K562 treated with DMSO at 1 percent for 4 hours (cell line): Measurements from ENCODE around the gene NFATC2. TPM values are rescaled to one million over a fixed set of nuclear protein-coding genes. Genes with fewer than 3 reads are reported as not detected.

Source experiments
- total RNA-seq: library from RNA; unstranded; fragments of 300-600 nt; gene quantifications from 2 replicates; pipeline ENCODE4 v1.2.3, GENCODE V29; 2022; ENCODE audit not compliant: insufficient read depth

The NFATC2 gene
- total RNA-seq = 4.6 and 5.6 TPM in 2 replicates

GRCh38 chr20:51542571-51543421 is at the start of gene NFATC2:
NFATC2 (minus strand) TSS chr20:51542719; CDS start chr20:51542499, 220 bp downstream.

Other genes starting within 250 kb of the NFATC2 start
- gene ATP9A, start 225.7 kb upstream of the NFATC2 start, total RNA-seq = not detected in 2 replicates